Endothelial cell of umbilical vein (primary cell): ENCODE data around the gene KIAA1671. TPM values are rescaled to one million over a fixed set of nuclear protein-coding genes. Genes with fewer than 3 reads are reported as not detected.

Experiments used
- BruUV-seq: library from RNA; stranded (reverse); fragments of 400-500 nt; replicated peaks from 2 replicates; lab custom pipeline; 2021; lab: Mats Ljungman, UMichigan
- CTCF ChIA-PET: fragments of 300-600, 350-600 bp; sonication (Branson Sonifier 250); formaldehyde crosslinking; loops from one replicate; lab custom pipeline; 2021; ENCODE audit warnings: antibody characterized with exemption, inconsistent platforms; lab: Charles Lee
- POLR2A ChIA-PET: fragments of 300-600, 350-600 bp; sonication (Branson Sonifier 250); formaldehyde crosslinking; loops from one replicate; lab custom pipeline; 2021; ENCODE audit warnings: antibody characterized with exemption, inconsistent platforms; lab: Charles Lee
- DNase-seq: peaks from one replicate; pipeline ENCODE4 v3.0.0-alpha.2; 2011; ENCODE audit warnings: low read depth, low spot score
- FAIRE-seq: peaks from 2 replicates; lab custom pipeline; 2011; peaks lifted over from hg19 to GRCh38; lab: Jason Lieb, UNC
- H2AFZ ChIP-seq: 2 replicates; pipeline ENCODE4 v1.6.0; 2012; ENCODE audit warnings: low read depth, low read length, control low read depth, inconsistent platforms
- H3K27ac ChIP-seq: 2 replicates; pipeline ENCODE4 v1.5.1; 2011; ENCODE audit warnings: low read depth, mild to moderate bottlenecking, control low read depth, low read length, moderate library complexity; ENCODE audit not compliant: insufficient read depth
- H3K27me3 ChIP-seq, 2 experiments: 2 replicates each; pipeline versions ENCODE4 v1.6.0 to v1.6.1; 2011; ENCODE audit warnings: low read length in 2 of 2, mixed read lengths in 1 of 2; ENCODE audit not compliant: control insufficient read depth in 2 of 2, insufficient read depth in 2 of 2
- H3K36me3 ChIP-seq, 2 experiments: 2 replicates in 1 of 2; 3 replicates in 1 of 2; pipeline ENCODE4 v1.5.1; 2011; ENCODE audit warnings: low read length in 2 of 2, mild to moderate bottlenecking in 1 of 2, moderate library complexity in 1 of 2; ENCODE audit not compliant: control insufficient read depth in 2 of 2, insufficient read depth in 2 of 2; ENCODE audit errors: extremely low read depth in 1 of 2
- H3K4me1 ChIP-seq: 3 replicates; pipeline ENCODE4 v1.5.1; 2011; ENCODE audit warnings: mild to moderate bottlenecking, low read length; ENCODE audit not compliant: control insufficient read depth, insufficient read depth; ENCODE audit errors: extremely low read depth
- H3K4me2 ChIP-seq: 2 replicates; pipeline ENCODE4 v1.6.1; 2011; ENCODE audit warnings: low read length, control low read depth, mixed read lengths; ENCODE audit not compliant: insufficient read depth
- H3K4me3 ChIP-seq, 3 experiments: fragments of 200-600 bp in 1 of 3; sonication (generic), shearing (Covaris generic) in 1 of 3; replicated peaks in 1 of 3; 2 replicates each; pipeline ENCODE4 v1.5.1; 2011 to 2016; ENCODE audit warnings: control low read depth in 3 of 3, low read length in 3 of 3, mild to moderate bottlenecking in 2 of 3, inconsistent platforms in 1 of 3, low read depth in 1 of 3, moderate library complexity in 1 of 3; ENCODE audit not compliant: insufficient read depth in 1 of 3
- H3K79me2 ChIP-seq: 2 replicates; pipeline ENCODE4 v1.6.0; 2012; ENCODE audit warnings: low read length, inconsistent platforms; ENCODE audit not compliant: control insufficient read depth, insufficient read depth
- H3K9ac ChIP-seq: replicated peaks from 2 replicates; pipeline ENCODE3; 2011; ENCODE audit warnings: low read length, control low read depth; ENCODE audit not compliant: insufficient read depth; ENCODE audit errors: extremely low read depth
- H3K9me1 ChIP-seq: replicated peaks from 3 replicates; pipeline ENCODE4 v1.6.0; 2011; ENCODE audit warnings: mild to moderate bottlenecking, low read length; ENCODE audit not compliant: control insufficient read depth, insufficient read depth; ENCODE audit errors: extremely low read depth
- H3K9me3 ChIP-seq: replicated peaks from 2 replicates; pipeline ENCODE4 v1.5.1; 2012; ENCODE audit warnings: low read length, inconsistent platforms; ENCODE audit not compliant: control insufficient read depth, insufficient read depth
- H4K20me1 ChIP-seq: replicated peaks from 2 replicates; pipeline ENCODE3; 2011; ENCODE audit warnings: mild to moderate bottlenecking, low read length; ENCODE audit not compliant: control insufficient read depth, insufficient read depth; ENCODE audit errors: extremely low read depth
- CTCF ChIP-seq, 2 donors: IDR thresholded peaks; 1 replicate in 1 of 2; 2 replicates in 1 of 2; pipeline ENCODE4 v1.5.1; 2011; ENCODE audit warnings: low read length in 2 of 2, mild to moderate bottlenecking in 2 of 2, moderate library complexity in 2 of 2, control low read depth in 1 of 2, inconsistent platforms in 1 of 2, low read depth in 1 of 2; ENCODE audit not compliant: insufficient read depth in 1 of 2; ENCODE audit errors: extremely low read depth in 1 of 2
- EZH2 ChIP-seq: IDR thresholded peaks from 2 replicates; pipeline ENCODE4 v1.6.1; 2012; ENCODE audit warnings: borderline replicate concordance, low read depth, mild to moderate bottlenecking, moderate library complexity, low read length, inconsistent platforms; ENCODE audit not compliant: severe bottlenecking
- FOS ChIP-seq: IDR thresholded peaks from 2 replicates; pipeline ENCODE4 v1.6.1; 2011; ENCODE audit warnings: mild to moderate bottlenecking, low read length, moderate library complexity, borderline replicate concordance; ENCODE audit not compliant: insufficient read depth
- GATA2 ChIP-seq: IDR thresholded peaks from 2 replicates; pipeline ENCODE4 v1.7.0; 2011; ENCODE audit warnings: low read depth, mild to moderate bottlenecking, moderate library complexity, mixed read lengths, low read length; ENCODE audit not compliant: insufficient read length, insufficient read depth
- JUN ChIP-seq: IDR thresholded peaks from 2 replicates; pipeline ENCODE4 v1.6.1; 2011; ENCODE audit warnings: borderline replicate concordance, low read depth; ENCODE audit not compliant: insufficient read length, insufficient read depth
- MYC ChIP-seq: IDR thresholded peaks from one replicate; pipeline ENCODE4 v1.6.1; 2011; ENCODE audit warnings: mild to moderate bottlenecking, low read depth, low read length
- POLR2A ChIP-seq: IDR thresholded peaks from 2 replicates; pipeline ENCODE4 v1.6.1; 2012; ENCODE audit warnings: low read depth, mild to moderate bottlenecking, control low read depth, low read length
- POLR2AphosphoS5 ChIP-seq: IDR thresholded peaks from 2 replicates; pipeline ENCODE4 v1.6.1; 2012; ENCODE audit warnings: low read depth, mild to moderate bottlenecking, control low read depth, low read length, moderate library complexity; ENCODE audit not compliant: insufficient read depth
- dilution Hi-C: fragments of 300-500 bp; cut with MboI; formaldehyde crosslinking; loops from one replicate; pipeline ENCODE4 v1.15.0; 2019; ENCODE audit warnings: low sequenced_read_pairs; ENCODE audit not compliant: extremely low pct_ligation_motif_present
- intact Hi-C: fragments of 100-400 bp; cut with micrococcal nuclease; formaldehyde crosslinking; loops from one replicate; pipeline ENCODE4 v1.10.0; 2022
- polyA plus RNA-seq, 4 experiments: library from polyadenylated mRNA; depleted of rRNA in 3 of 4; stranded (reverse) in 3 of 4; unstranded in 1 of 4; fragments of >200 nt; gene quantifications; 2 replicates each; pipeline versions ENCODE4 v1.2.1 to v1.2.3, GENCODE V29; 2011 to 2012; ENCODE audit warnings: missing spikeins in 1 of 4
- total RNA-seq: library from RNA; stranded (reverse); gene quantifications from 2 replicates; pipeline ENCODE4 v1.2.3, GENCODE V29; 2021

Gene KIAA1671
- total and polyA plus RNA-seq, 2 donors (not counting 3 experiments of a cell fraction or from before 2014, with no cell fraction given), result 23.1 to 85.1 TPM

DNA sequence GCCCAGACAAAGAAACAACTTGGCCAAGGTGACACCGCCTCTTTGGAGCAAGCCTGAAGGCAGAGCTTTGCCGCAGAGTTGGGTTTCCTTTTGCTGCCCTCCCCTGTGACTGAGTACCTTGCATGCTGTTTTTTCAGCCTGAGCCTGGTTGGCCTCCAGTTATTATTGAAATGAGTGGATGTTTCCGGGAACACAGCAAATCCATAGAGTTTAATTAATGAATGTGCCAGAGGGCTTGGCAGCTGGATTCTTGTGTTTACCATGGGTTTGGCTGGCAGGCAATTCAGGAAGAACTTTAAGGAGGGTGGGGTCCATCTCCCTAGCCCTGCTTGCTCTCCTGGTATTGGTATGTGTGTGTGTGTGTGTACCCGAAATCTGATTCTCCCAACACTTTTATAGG, 181.5 kb downstream of the KIAA1671 start:
- peaks cover 0 to 2% of the 10 kb centered on the region in 2 experiments for H3K36me3 ChIP-seq
- H3K27ac ChIP-seq, result peak overlapping the region; percentile 36
- no peaks in the 10 kb centered on the region for H3K79me2 ChIP-seq
- peak; percentile 99 for FAIRE-seq
- DNase-seq, result peak; percentile 95
- no peak overlapping the region for H3K9ac ChIP-seq
- peaks cover 23% of the 10 kb centered on the region for H3K4me1 ChIP-seq
- H3K27me3 ChIP-seq, result no peaks in the 10 kb centered on the region
- ChIA-PET POLR2A (no interaction called here), CTCF (interaction anchor here (1.0 to 1.4 kb wide), 3 partner anchors 12 to 24 kb away, joined by 3 to 6 read pairs (median 6); no protein-coding TSS in a partner anchor)
- no peaks in the 10 kb centered on the region for H3K9me1 ChIP-seq
- dilution Hi-C loops, result no loop called here
- H2AFZ ChIP-seq, result no peak overlapping the region
- H3K4me2 ChIP-seq, result peak overlapping the region; percentile 48
- BruUV-seq, result no TSS peak
- no peak overlapping the region for H3K4me3 ChIP-seq
- intact Hi-C loops, result loop anchor here (1.0 kb wide), 2 partner anchors 13 to 23 kb away; no protein-coding TSS in a partner anchor
- peaks cover 3% of the 10 kb centered on the region for H4K20me1 ChIP-seq
- H3K9me3 ChIP-seq, result no peaks in the 10 kb centered on the region
- peak; percentile 46 for TF ChIP-seq JUN
- TF ChIP-seq EZH2, result no peak
- no peak for TF ChIP-seq GATA2
- TF ChIP-seq MYC, result no peak
- peak; percentile 61 for TF ChIP-seq POLR2A
- peak; percentile 72 for TF ChIP-seq POLR2AphosphoS5
- TF ChIP-seq FOS, result peak; percentile 65

- H3K79me2 ChIP-seq, result no peaks in the 10 kb centered on the region
- peak overlapping the region; percentile 36 for H3K27ac ChIP-seq
- no peak overlapping the region for H3K9ac ChIP-seq
- FAIRE-seq (no peak), DNase-seq (no peak)
- TF ChIP-seq CTCF (IDR thresholded peaks at IDR 0.05; ENCODE audit: extremely low read depth in 1 of 2, insufficient read depth in 1 of 2, low read depth in 1 of 2, low read length in 2 of 2) (no peak), POLR2A (no peak), FOS (no peak), POLR2AphosphoS5 (no peak), MYC (no peak), GATA2 (no peak), JUN (no peak)
- peaks cover 28% of the 10 kb centered on the region for H3K4me1 ChIP-seq
- H3K36me3 ChIP-seq, result peaks cover 0 to 2% of the 10 kb centered on the region in 2 experiments
- no peaks in the 10 kb centered on the region for H3K9me1 ChIP-seq
- intact Hi-C loops (loop anchor here (1.0 kb wide), 2 partner anchors 13 to 23 kb away; no protein-coding TSS in a partner anchor), dilution Hi-C loops (no loop called here)
- no TSS peak for BruUV-seq
- H3K4me3 ChIP-seq, result no peak overlapping the region
- H3K9me3 ChIP-seq, result no peaks in the 10 kb centered on the region
- peak overlapping the region; percentile 23 for H3K4me2 ChIP-seq
- H3K27me3 ChIP-seq, result no peaks in the 10 kb centered on the region
- CTCF ChIA-PET, result interaction anchor here (1.0 to 1.4 kb wide), 2 partner anchors 12 to 24 kb away, joined by 6 read pairs; no protein-coding TSS in a partner anchor
- peaks cover 3% of the 10 kb centered on the region for H4K20me1 ChIP-seq
- no peak overlapping the region for H2AFZ ChIP-seq
- POLR2A ChIA-PET, result no interaction called here
These were observed 181.9 kb downstream of the KIAA1671 start for GRCh38 chr22:25134451-25134850.
